ENCODE results near the gene NRF1. TPM values are rescaled to one million over a fixed set of nuclear protein-coding genes. Genes with fewer than 3 reads are reported as not detected.
"Not testable (repeated sequence)": the region's sequence is repeated elsewhere in the genome, so short reads cannot be mapped to it uniquely, and the experiment has no call there.

NRF1 gene
- total RNA-seq, 1 donor from 2014 or later = 9.1 TPM

GRCh38 chr7:129782818-129783583 is 171.5 kb downstream of the NRF1 start:
- ATAC-seq = no peak

GRCh38 chr7:129783584-129783919 is 172.0 kb downstream of the NRF1 start:
- ATAC-seq = no peak

GRCh38 chr7:129784437-129784782 is 172.9 kb downstream of the NRF1 start:
- ATAC-seq = no peak

GRCh38 chr7:129784783-129785684 is 173.5 kb downstream of the NRF1 start:
- ATAC-seq = no peak

- ATAC-seq = no peak
Observed at GRCh38 chr7:129785685-129786514, 174.4 kb downstream of the NRF1 start.

- no peak for ATAC-seq
Observed at GRCh38 chr7:129786825-129787563, 175.5 kb downstream of the NRF1 start.

GRCh38 chr7:129789000-129789399 is 177.5 kb downstream of the NRF1 start:
- ATAC-seq = no peak

- no peak for ATAC-seq
Observed at GRCh38 chr7:129789652-129790051, 178.1 kb downstream of the NRF1 start.

GRCh38 chr7:129790136-129790535 is 178.6 kb downstream of the NRF1 start:
- ATAC-seq = peak; percentile 23

GRCh38 chr7:129792721-129793120 is 181.2 kb downstream of the NRF1 start:
- no peak for ATAC-seq

GRCh38 chr7:129793506-129794310 is 182.2 kb downstream of the NRF1 start:
- ATAC-seq = no peak

GRCh38 chr7:129794461-129794860 is 182.9 kb downstream of the NRF1 start:
- not testable (repeated sequence) for ATAC-seq

GRCh38 chr7:129796186-129796775 is 184.8 kb downstream of the NRF1 start:
- ATAC-seq = no peak

- no peak for ATAC-seq
Observed at GRCh38 chr7:129797214-129797789, 185.8 kb downstream of the NRF1 start.

GRCh38 chr7:129798616-129799349 is 187.3 kb downstream of the NRF1 start:
- no peak for ATAC-seq

GRCh38 chr7:129799350-129799955 is 187.9 kb downstream of the NRF1 start:
- ATAC-seq = no peak

GRCh38 chr7:129800901-129801300 is 189.4 kb downstream of the NRF1 start:
- no peak for ATAC-seq

- no peak for ATAC-seq
Observed at GRCh38 chr7:129801882-129802281, 190.4 kb downstream of the NRF1 start.

- ATAC-seq = no peak
Observed at GRCh38 chr7:129803546-129804081, 192.1 kb downstream of the NRF1 start.

Data from esophagus mucosa (tissue), 1 donor.